22Rv1 (cell line): Measurements from ENCODE around the gene DYNLL2.

Source experiments
- CTCF ChIP-seq: fragments of 450-650 bp; IDR thresholded peaks from 2 replicates; pipeline ENCODE4 v1.5.1; 2017; ENCODE audit warnings: mild to moderate bottlenecking
- ZFX ChIP-seq: fragments of 450-650 bp; IDR thresholded peaks from 2 replicates; pipeline ENCODE4 v1.6.1; 2017; ENCODE audit warnings: antibody characterized with exemption, borderline replicate concordance

- TF ChIP-seq CTCF (no peak), ZFX (no peak)
Observed at GRCh38 chr17:58127846-58128245, 44.6 kb downstream of the DYNLL2 start.
